ENCODE data around the gene OR2T12. TPM values are rescaled to one million over a fixed set of nuclear protein-coding genes. Genes with fewer than 3 reads are reported as not detected.
"Not testable (repeated sequence)": the region's sequence is repeated elsewhere in the genome, so short reads cannot be mapped to it uniquely, and the experiment has no call there.

Gene OR2T12
- total and polyA plus RNA-seq, 2 donors: not detected

DNA sequence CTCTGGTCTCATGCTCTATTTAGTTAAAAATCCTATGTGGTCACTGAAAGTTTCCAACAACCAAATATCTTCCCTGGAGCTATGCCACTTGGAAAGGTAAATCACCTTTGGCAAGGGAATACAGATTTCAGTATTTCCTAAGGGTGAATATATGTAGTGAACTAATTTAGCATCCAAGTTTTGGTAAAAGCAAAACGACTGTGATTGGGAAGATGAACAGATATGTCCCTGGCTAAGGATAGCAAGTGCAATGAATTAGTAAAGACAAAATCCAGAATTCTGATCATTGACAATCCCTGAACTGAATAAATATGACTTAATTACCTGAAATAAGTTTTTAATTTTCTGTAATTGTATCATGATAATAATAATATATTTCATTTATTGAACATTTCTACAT lies 25.3 kb downstream of the OR2T12 start, which contains the start of gene OR2T33:
Gene OR2T33, minus strand, starts transcription at position 101 of the 400 bp plus-strand sequence. CDS start 4,162 bp downstream, outside the sequence.
- H3K9me3 ChIP-seq (ENCODE audit: control insufficient read depth in 2 of 2, insufficient read depth in 1 of 2, low read length in 1 of 2): no peaks in the 10 kb centered on the region
- no peak within 1 kb of the TSS for H3K4me3 ChIP-seq (ENCODE audit: low read length in 2 of 2)
- H3K36me3 ChIP-seq (ENCODE audit: control insufficient read depth in 2 of 2, insufficient read depth in 2 of 2, low read length in 1 of 2): no peaks in the 10 kb centered on the region
- H3K27ac ChIP-seq (ENCODE audit: low read depth in 1 of 2, low read length in 1 of 2): no peak within 1 kb of the TSS
- DNase-seq (ENCODE audit: low read depth in 6 of 9, low spot score in 9 of 9): no peak
- WGBS: 73% methylated on average over 1 of the region's 1 CpG
- H3K4me1 ChIP-seq (ENCODE audit: control insufficient read depth in 2 of 2, insufficient read depth in 2 of 2, low read length in 2 of 2): no peaks in the 10 kb centered on the region
- no peaks in the 10 kb centered on the region for H3K27me3 ChIP-seq (ENCODE audit: control insufficient read depth in 2 of 2, insufficient read depth in 1 of 2, low read length in 1 of 2)

DNA sequence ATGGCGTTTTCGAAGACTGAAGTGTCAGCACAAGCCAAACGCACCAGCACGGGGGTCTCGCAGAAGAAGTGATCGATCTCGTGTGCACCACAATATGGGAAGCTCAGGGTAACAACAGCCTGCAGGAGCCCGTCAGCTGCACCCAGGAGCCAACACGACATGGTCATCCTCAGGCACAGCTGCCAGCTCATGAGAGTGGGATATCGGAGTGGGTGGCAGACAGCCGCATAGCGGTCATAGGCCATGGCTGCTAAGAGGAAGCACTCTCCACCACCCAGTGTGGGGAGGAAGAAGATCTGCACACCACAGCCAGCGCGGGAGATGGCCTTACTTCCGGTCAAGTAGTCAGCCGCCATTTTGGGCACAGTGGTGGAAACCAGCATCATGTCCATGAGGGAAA lies 30.0 kb downstream of the OR2T12 start:
- not testable (repeated sequence) for H3K4me3 ChIP-seq (ENCODE audit: low read length in 2 of 2); H3K4me1 ChIP-seq (ENCODE audit: control insufficient read depth in 2 of 2, insufficient read depth in 2 of 2, low read length in 2 of 2); H3K27ac ChIP-seq (ENCODE audit: low read depth in 1 of 2, low read length in 1 of 2); H3K36me3 ChIP-seq (ENCODE audit: control insufficient read depth in 2 of 2, insufficient read depth in 2 of 2, low read length in 1 of 2); H3K9me3 ChIP-seq (ENCODE audit: control insufficient read depth in 2 of 2, insufficient read depth in 1 of 2, low read length in 1 of 2); H3K27me3 ChIP-seq (ENCODE audit: control insufficient read depth in 2 of 2, insufficient read depth in 1 of 2, low read length in 1 of 2); DNase-seq (ENCODE audit: low read depth in 6 of 9, low spot score in 9 of 9)
- 98% methylated on average over 8 of the region's 16 CpGs for WGBS

DNA sequence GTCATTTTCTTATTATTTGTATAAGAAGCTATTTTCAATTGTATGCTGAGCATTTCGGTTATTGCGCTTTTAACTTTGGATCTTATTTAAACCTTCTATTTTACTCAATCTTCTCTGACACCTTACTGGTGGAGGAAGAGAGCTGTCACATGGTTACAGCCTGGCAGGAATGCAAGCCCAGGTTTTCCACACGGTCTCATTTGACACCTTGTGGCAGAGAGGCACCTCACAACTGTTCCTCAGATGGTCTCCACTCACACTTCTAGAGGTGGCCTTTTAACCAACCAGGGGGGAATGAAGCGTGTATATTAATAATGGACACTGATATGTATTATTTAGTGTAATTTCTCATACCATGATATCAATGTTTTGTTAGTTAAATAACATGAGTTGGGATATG lies 35.0 kb downstream of the OR2T12 start:
- no peak overlapping the region for H3K27ac ChIP-seq (ENCODE audit: low read depth in 1 of 2, low read length in 1 of 2)
- WGBS: 69% methylated on average over 4 of the region's 4 CpGs
- no peaks in the 10 kb centered on the region for H3K9me3 ChIP-seq (ENCODE audit: control insufficient read depth in 2 of 2, insufficient read depth in 1 of 2, low read length in 1 of 2)
- DNase-seq (ENCODE audit: low read depth in 6 of 9, low spot score in 9 of 9): no peak
- no peak overlapping the region for H3K4me3 ChIP-seq (ENCODE audit: low read length in 2 of 2)
- no peaks in the 10 kb centered on the region for H3K4me1 ChIP-seq (ENCODE audit: control insufficient read depth in 2 of 2, insufficient read depth in 2 of 2, low read length in 2 of 2)
- H3K36me3 ChIP-seq (ENCODE audit: control insufficient read depth in 2 of 2, insufficient read depth in 2 of 2, low read length in 1 of 2): no peaks in the 10 kb centered on the region
- H3K27me3 ChIP-seq (ENCODE audit: control insufficient read depth in 2 of 2, insufficient read depth in 1 of 2, low read length in 1 of 2): no peaks in the 10 kb centered on the region

DNA sequence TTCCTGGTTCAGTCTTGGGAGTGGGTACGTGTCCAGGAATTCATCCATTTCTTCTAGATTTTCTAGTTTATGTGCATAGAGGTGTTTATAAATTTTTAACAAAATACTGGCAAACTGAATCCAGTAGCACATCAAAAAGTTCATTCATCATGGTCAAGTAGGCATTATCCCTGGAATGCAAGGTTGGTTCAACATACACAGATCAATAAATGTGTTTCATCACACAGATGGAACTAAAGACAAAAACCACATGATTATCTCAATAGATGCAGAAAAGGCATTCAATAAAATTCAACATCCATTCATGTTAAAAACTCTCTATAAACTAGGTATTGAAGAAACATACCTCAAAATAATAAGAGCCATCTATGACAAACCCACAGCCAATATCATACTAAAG lies 43.9 kb downstream of the OR2T12 start:
- H3K36me3 ChIP-seq (ENCODE audit: control insufficient read depth in 2 of 2, insufficient read depth in 2 of 2, low read length in 1 of 2); DNase-seq (ENCODE audit: low read depth in 6 of 9, low spot score in 9 of 9); H3K27me3 ChIP-seq (ENCODE audit: control insufficient read depth in 2 of 2, insufficient read depth in 1 of 2, low read length in 1 of 2); H3K4me1 ChIP-seq (ENCODE audit: control insufficient read depth in 2 of 2, insufficient read depth in 2 of 2, low read length in 2 of 2); H3K27ac ChIP-seq (ENCODE audit: low read depth in 1 of 2, low read length in 1 of 2); H3K4me3 ChIP-seq (ENCODE audit: low read length in 2 of 2); H3K9me3 ChIP-seq (ENCODE audit: control insufficient read depth in 2 of 2, insufficient read depth in 1 of 2, low read length in 1 of 2): not testable (repeated sequence)
- WGBS: 94% methylated on average over 1 of the region's 1 CpG

DNA sequence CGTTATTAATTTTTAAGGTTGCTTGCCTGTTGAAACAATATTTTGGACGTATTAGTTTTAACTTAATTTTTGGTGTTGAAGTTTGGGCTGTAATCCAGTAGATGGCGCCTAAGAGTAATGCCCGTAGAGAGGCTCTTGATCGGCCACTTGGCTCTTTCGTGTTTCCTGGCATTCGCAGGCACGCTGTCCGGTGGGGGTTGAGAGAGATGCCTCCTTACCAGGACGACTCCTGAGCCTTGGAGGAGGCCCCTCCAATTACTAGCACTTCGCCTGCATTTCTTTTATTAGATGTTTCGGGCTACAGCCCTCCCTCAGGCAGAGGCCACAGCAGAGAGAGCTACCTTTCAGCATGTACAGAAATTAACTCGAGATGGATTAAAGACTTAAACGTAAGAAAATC lies 60.0 kb downstream of the OR2T12 start:
- Histone ChIP-seq H3K4me1 (ENCODE audit: control insufficient read depth in 2 of 2, insufficient read depth in 2 of 2, low read length in 2 of 2) (no peaks in the 10 kb centered on the region), H3K27me3 (ENCODE audit: control insufficient read depth in 2 of 2, insufficient read depth in 1 of 2, low read length in 1 of 2) (no peaks in the 10 kb centered on the region), H3K36me3 (ENCODE audit: control insufficient read depth in 2 of 2, insufficient read depth in 2 of 2, low read length in 1 of 2) (no peaks in the 10 kb centered on the region), H3K4me3 (ENCODE audit: low read length in 2 of 2) (no peak overlapping the region), H3K9me3 (ENCODE audit: control insufficient read depth in 2 of 2, insufficient read depth in 1 of 2, low read length in 1 of 2) (no peaks in the 10 kb centered on the region), H3K27ac (ENCODE audit: low read depth in 1 of 2, low read length in 1 of 2) (no peak overlapping the region)
- 16% methylated on average over 14 of the region's 14 CpGs for WGBS
- DNase-seq (ENCODE audit: low read depth in 6 of 9, low spot score in 9 of 9): peak in 5 of 9 donors; percentile 2 to 28 (median 7)

Other genes starting within 250 kb of the OR2T12 start
- 0.05 TPM for gene OR2L13, start 208.2 kb downstream of the OR2T12 start, total RNA-seq
- gene OR2L13, start 208.2 kb downstream of the OR2T12 start, polyA plus RNA-seq: 0.05 TPM
- not detected for gene OR2M5, start 158.3 kb downstream of the OR2T12 start, total RNA-seq
- not detected for gene OR2M5, start 158.3 kb downstream of the OR2T12 start, polyA plus RNA-seq
- gene OR2M2, start 128.6 kb downstream of the OR2T12 start, total RNA-seq: not detected
- not detected for gene OR2M2, start 128.6 kb downstream of the OR2T12 start, polyA plus RNA-seq
- gene OR2M3, start 106.2 kb downstream of the OR2T12 start, total RNA-seq: not detected
- not detected for gene OR2M3, start 106.2 kb downstream of the OR2T12 start, polyA plus RNA-seq
- not detected for gene OR2M4, start 72.0 kb downstream of the OR2T12 start, total RNA-seq
- under 0.01 TPM for gene OR2M4, start 72.0 kb downstream of the OR2T12 start, polyA plus RNA-seq
- not detected for gene OR2T33, start 25.4 kb downstream of the OR2T12 start, total RNA-seq
- gene OR2T33, start 25.4 kb downstream of the OR2T12 start, polyA plus RNA-seq: not detected
- gene OR2M7, start 21.1 kb upstream of the OR2T12 start, total RNA-seq: not detected
- gene OR2M7, start 21.1 kb upstream of the OR2T12 start, polyA plus RNA-seq: not detected
- not detected for gene OR14C36, start 45.4 kb upstream of the OR2T12 start, total RNA-seq
- 0.07 TPM for gene OR14C36, start 45.4 kb upstream of the OR2T12 start, polyA plus RNA-seq
- not detected for gene OR2T4, start 58.2 kb upstream of the OR2T12 start, total RNA-seq
- gene OR2T4, start 58.2 kb upstream of the OR2T12 start, polyA plus RNA-seq: not detected
- not detected for gene OR2T6, start 72.3 kb upstream of the OR2T12 start, total RNA-seq
- not detected for gene OR2T6, start 72.3 kb upstream of the OR2T12 start, polyA plus RNA-seq
- not detected for gene OR2T1, start 99.6 kb upstream of the OR2T12 start, total RNA-seq
- 0.02 TPM for gene OR2T1, start 99.6 kb upstream of the OR2T12 start, polyA plus RNA-seq
- gene OR2T2, start 142.2 kb upstream of the OR2T12 start, total RNA-seq: not detected
- under 0.01 TPM for gene OR2T2, start 142.2 kb upstream of the OR2T12 start, polyA plus RNA-seq
- not detected for gene OR2T3, start 169.9 kb upstream of the OR2T12 start, total RNA-seq
- gene OR2T3, start 169.9 kb upstream of the OR2T12 start, polyA plus RNA-seq: 0.11 TPM
- gene OR2T5, start 185.2 kb upstream of the OR2T12 start, total RNA-seq: not detected
- gene OR2T5, start 185.2 kb upstream of the OR2T12 start, polyA plus RNA-seq: not detected
- gene OR2G6, start 204.6 kb upstream of the OR2T12 start, total RNA-seq: not detected
- 0.05 TPM for gene OR2G6, start 204.6 kb upstream of the OR2T12 start, polyA plus RNA-seq

Measured in thymus (tissue), 11 donors.